GM08714 (cell line): ENCODE data around the gene CTDSPL.
"Not testable (repeated sequence)": the region's sequence is repeated elsewhere in the genome, so short reads cannot be mapped to it uniquely, and the experiment has no call there.

ENCODE experiments used
- H3K4me3 ChIP-seq: fragments of 200-500 bp; sonication (Bioruptor generic); 2 replicates; pipeline ENCODE4 v1.5.1; 2014; ENCODE audit warnings: mild to moderate bottlenecking, low read length, inconsistent platforms
- ZNF274 ChIP-seq: IDR thresholded peaks from 2 replicates; pipeline ENCODE4 v1.6.1; 2012; ENCODE audit warnings: mild to moderate bottlenecking, low read depth, low read length

The CTDSPL gene

DNA sequence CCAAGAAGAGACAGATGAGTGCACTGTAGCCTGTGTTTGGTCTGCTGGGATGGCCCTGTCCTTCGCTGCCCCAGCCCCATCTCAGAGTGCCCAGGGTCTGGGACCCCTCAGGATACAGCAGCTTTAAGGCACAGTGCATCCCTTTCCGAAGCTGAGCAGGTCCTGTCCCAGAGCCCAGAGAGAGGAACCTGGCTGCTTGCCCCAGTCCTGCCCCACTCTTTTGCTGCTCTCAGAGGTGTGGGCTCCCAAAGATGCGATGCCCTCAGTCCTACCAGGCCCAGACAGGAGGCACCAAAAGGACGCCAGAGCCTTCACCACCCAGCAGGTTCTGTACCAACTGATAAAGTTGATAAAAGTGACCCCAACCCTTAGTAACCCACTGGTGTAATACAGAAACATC is 159.5 kb downstream of the CTDSPL start:
- H3K4me3 ChIP-seq, result no peak overlapping the region
- TF ChIP-seq ZNF274, result no peak

DNA sequence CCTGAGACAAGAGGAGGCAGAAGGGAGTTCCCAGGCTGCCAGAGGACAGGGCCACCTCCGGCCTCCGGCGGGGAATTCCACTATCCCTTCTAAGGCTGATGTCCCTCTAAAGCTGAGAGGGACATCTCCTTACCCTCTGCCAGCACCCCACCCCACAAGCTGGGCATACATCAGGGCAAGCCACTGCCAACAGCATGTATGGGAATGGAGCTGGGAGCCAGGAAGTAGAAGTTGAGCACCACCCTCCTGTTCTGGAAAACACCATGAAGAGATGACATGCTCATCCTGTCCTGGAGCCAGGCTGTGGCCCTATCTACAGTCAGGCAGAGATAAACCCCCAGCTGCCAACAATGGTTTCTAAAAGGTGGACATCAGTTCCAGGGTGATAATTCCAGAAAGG is 160.6 kb downstream of the CTDSPL start:
- TF ChIP-seq ZNF274, result no peak
- no peak overlapping the region for H3K4me3 ChIP-seq

- no peak overlapping the region for H3K4me3 ChIP-seq
- TF ChIP-seq ZNF274, result no peak
These were observed 161.4 kb downstream of the CTDSPL start for GRCh38 chr3:38022896-38023709.

- no peak overlapping the region for H3K4me3 ChIP-seq
- no peak for TF ChIP-seq ZNF274
These were observed 165.2 kb downstream of the CTDSPL start for GRCh38 chr3:38026856-38027255.

GRCh38 chr3:38027466-38028465 is 166.1 kb downstream of the CTDSPL start:
- TF ChIP-seq ZNF274, result no peak
- H3K4me3 ChIP-seq, result no peak overlapping the region

GRCh38 chr3:38028621-38029361 is 167.1 kb downstream of the CTDSPL start:
- TF ChIP-seq ZNF274, result no peak
- no peak overlapping the region for H3K4me3 ChIP-seq

DNA sequence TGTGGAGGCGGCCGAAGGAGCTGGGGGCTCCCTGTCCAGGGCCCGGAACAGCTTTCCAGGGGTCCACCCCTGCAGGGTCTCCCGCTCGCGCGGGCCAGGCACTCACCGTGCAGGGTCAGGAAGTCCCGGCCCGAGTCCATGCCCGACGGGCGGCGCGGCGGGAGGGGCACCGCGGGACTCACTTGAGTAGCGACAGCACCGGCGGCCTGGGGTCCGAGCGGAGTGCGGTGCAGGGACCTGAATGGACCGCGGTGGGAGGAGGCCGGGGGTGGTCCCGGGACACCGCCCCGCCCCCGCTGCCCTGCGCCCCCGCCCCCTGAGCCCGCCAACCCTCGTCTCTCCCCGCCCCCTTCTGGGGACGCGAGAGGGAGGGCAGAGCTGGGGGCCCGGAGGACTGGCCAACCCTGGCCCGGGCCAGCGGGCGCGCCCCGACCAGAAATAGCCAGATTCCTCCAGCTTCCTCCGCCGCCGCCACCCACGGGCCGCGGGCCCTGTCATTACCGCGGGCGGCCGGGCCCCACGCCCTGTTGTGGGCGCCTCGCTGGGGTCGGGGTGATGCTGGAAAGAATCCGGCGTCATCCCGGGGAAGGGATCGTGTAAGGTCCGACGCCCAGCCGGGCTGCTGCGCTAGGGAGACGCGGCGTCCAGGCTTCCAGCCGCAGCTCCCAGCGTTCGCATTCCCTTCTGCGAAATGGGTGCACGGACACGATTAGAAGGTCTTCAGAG is 167.9 kb downstream of the CTDSPL start, which contains the start of gene PLCD1:
PLCD1 (minus strand) TSS at position 243 of the 726 bp plus-strand sequence; CDS start at position 140, 103 bp downstream.
- H3K4me3 ChIP-seq, result no peak within 1 kb of the TSS
- TF ChIP-seq ZNF274, result no peak

GRCh38 chr3:38030126-38031021 is 168.7 kb downstream of the CTDSPL start:
- no peak for TF ChIP-seq ZNF274
- H3K4me3 ChIP-seq, result no peak overlapping the region

DNA sequence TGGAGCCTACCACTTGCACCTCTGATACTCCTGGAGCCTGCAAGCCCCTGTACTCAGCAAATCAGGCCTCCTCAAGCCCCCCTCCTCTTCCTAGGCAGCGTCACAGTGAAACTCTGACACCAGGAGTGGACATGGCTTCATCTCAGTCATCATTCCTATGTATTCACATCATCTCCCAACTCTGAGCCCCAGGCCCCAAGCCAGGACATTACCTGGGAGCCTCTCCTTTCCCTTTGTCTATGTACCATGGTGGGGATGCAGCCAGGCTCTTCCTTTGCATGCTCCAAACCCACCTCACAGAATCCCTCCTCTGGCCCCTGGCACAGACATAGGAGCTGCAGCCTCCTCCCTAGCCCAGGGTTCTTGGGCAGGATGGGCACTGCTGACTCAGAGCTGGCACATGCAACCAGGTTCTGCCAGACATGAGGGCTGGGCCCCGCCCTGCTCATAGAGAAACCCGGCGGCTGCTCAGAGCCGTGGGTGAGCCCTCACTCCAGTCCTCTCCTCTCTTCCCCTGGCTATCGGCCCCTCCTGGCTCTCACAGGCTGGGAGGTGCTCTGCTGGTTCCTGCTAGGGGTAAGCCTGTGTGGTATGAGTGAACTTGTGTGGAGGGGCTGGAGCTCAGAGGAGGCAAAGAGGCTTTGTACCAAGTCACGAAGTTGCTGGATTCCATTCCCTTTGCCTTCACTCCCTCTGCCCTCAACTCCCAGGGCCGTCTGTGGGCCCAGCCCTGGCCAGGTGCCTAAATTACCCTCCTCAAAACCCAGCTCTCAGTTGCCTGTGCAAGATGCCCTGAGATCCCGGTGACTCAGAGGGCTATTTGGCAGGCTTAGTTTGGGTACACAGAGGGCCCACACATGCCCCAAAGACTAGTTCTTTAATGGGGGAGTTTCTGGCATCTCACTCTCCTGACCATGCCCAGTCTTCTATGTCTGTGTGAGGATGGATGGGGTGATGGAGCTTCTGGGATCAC is 169.6 kb downstream of the CTDSPL start:
- TF ChIP-seq ZNF274, result no peak
- H3K4me3 ChIP-seq, result no peak overlapping the region

- no peak for TF ChIP-seq ZNF274
- H3K4me3 ChIP-seq, result no peak overlapping the region
These were observed 170.7 kb downstream of the CTDSPL start for GRCh38 chr3:38032328-38032865.

- H3K4me3 ChIP-seq, result not testable (repeated sequence)
These were observed 171.9 kb downstream of the CTDSPL start for GRCh38 chr3:38033586-38033985.
